Calu3 (cell line): Measurements from ENCODE around the gene PRND. TPM values are rescaled to one million over a fixed set of nuclear protein-coding genes. Genes with fewer than 3 reads are reported as not detected.

Experiments used
- BruUV-seq: library from RNA; stranded (reverse); fragments of 400-500 nt; replicated peaks from 2 replicates; lab custom pipeline; 2021; lab: Mats Ljungman, UMichigan
- CTCF ChIA-PET: fragments of 300-600 bp; sonication (Branson Sonifier 250); formaldehyde crosslinking; loops from one replicate; lab custom pipeline; 2022; ENCODE audit warnings: antibody characterized with exemption; lab: Charles Lee
- DNase-seq: peaks from one replicate; pipeline ENCODE4 v3.0.0; 2022
- H3K27ac Mint-ChIP-seq: one replicate; pipeline ENCODE4 v1.8.0; 2022; ENCODE audit warnings: mixed read lengths; ENCODE audit not compliant: unreplicated experiment
- H3K27me3 Mint-ChIP-seq: one replicate; pipeline ENCODE4 v1.8.0; 2022; ENCODE audit warnings: mixed read lengths; ENCODE audit not compliant: unreplicated experiment
- H3K36me3 Mint-ChIP-seq: one replicate; pipeline ENCODE4 v1.8.0; 2022; ENCODE audit warnings: mild to moderate bottlenecking, moderate library complexity, mixed read lengths; ENCODE audit not compliant: insufficient read depth, unreplicated experiment
- H3K4me1 Mint-ChIP-seq: one replicate; pipeline ENCODE4 v1.8.0; 2022; ENCODE audit warnings: mild to moderate bottlenecking, low read depth, mixed read lengths; ENCODE audit not compliant: unreplicated experiment
- H3K4me3 Mint-ChIP-seq: one replicate; pipeline ENCODE4 v1.8.0; 2022; ENCODE audit warnings: mild to moderate bottlenecking, low read depth, moderate library complexity, mixed read lengths; ENCODE audit not compliant: unreplicated experiment
- H3K9me3 Mint-ChIP-seq: one replicate; pipeline ENCODE4 v1.8.0; 2022; ENCODE audit warnings: low read depth, mixed read lengths; ENCODE audit not compliant: unreplicated experiment
- CTCF ChIP-seq: fragments of 200-600 bp; IDR thresholded peaks from one replicate; pipeline ENCODE4 v1.8.0; 2022; ENCODE audit warnings: antibody characterized with exemption; ENCODE audit not compliant: unreplicated experiment
- intact Hi-C: fragments of 100-400 bp; cut with micrococcal nuclease; formaldehyde crosslinking; loops from one replicate; pipeline ENCODE4 v1.10.0; 2022; ENCODE audit not compliant: unreplicated experiment
- total RNA-seq: library from RNA; stranded (reverse); gene quantifications from 2 replicates; pipeline ENCODE4 v1.2.3, GENCODE V29; 2022

Gene PRND
- total RNA-seq, 1 experiment from 2014 or later: not detected

GRCh38 chr20:4763723-4764510 lies 42.2 kb downstream of the PRND start:
- peaks cover 26% of the 10 kb centered on the region for H3K27me3 Mint-ChIP-seq
- no peak for TF ChIP-seq CTCF
- peaks cover 4% of the 10 kb centered on the region for H3K36me3 Mint-ChIP-seq
- no TSS peak for BruUV-seq
- intact Hi-C loops: no loop called here
- CTCF ChIA-PET: interaction anchor here (0.9 kb wide), 1 partner anchor 596 kb away, joined by 4 read pairs; no protein-coding TSS in a partner anchor
- H3K27ac Mint-ChIP-seq: no peak overlapping the region
- H3K9me3 Mint-ChIP-seq: no peaks in the 10 kb centered on the region
- H3K4me1 Mint-ChIP-seq: peaks cover 14% of the 10 kb centered on the region
- no peak overlapping the region for H3K4me3 Mint-ChIP-seq
- DNase-seq: no peak

GRCh38 chr20:4764805-4765204 lies 43.1 kb downstream of the PRND start:
- H3K36me3 Mint-ChIP-seq: peaks cover 4% of the 10 kb centered on the region
- H3K4me3 Mint-ChIP-seq: no peak overlapping the region
- intact Hi-C loops: no loop called here
- BruUV-seq: no TSS peak
- H3K9me3 Mint-ChIP-seq: no peaks in the 10 kb centered on the region
- no peak for TF ChIP-seq CTCF
- CTCF ChIA-PET: no interaction called here
- no peak overlapping the region for H3K27ac Mint-ChIP-seq
- DNase-seq: no peak
- H3K4me1 Mint-ChIP-seq: peaks cover 14% of the 10 kb centered on the region
- H3K27me3 Mint-ChIP-seq: peaks cover 22% of the 10 kb centered on the region

GRCh38 chr20:4765681-4766080 lies 44.0 kb downstream of the PRND start:
- TF ChIP-seq CTCF: no peak
- CTCF ChIA-PET: interaction anchor here (0.7 kb wide), 1 partner anchor 330 kb away, joined by 4 read pairs; no protein-coding TSS in a partner anchor
- intact Hi-C loops: no loop called here

GRCh38 chr20:4766631-4767030 lies 44.9 kb downstream of the PRND start:
- Mint-ChIP-seq H3K9me3 (peaks cover 3% of the 10 kb centered on the region), H3K4me1 (peaks cover 8% of the 10 kb centered on the region), H3K36me3 (no peaks in the 10 kb centered on the region), H3K27ac (no peak overlapping the region), H3K27me3 (peaks cover 30% of the 10 kb centered on the region), H3K4me3 (no peak overlapping the region)
- BruUV-seq: no TSS peak
- intact Hi-C loops: no loop called here
- DNase-seq: no peak
- CTCF ChIA-PET: no interaction called here
- TF ChIP-seq CTCF: no peak

More at GRCh38 chr20:4765681-4766080, 44.0 kb downstream of the PRND start:
- Mint-ChIP-seq H3K4me1 (peaks cover 14% of the 10 kb centered on the region), H3K27me3 (peaks cover 22% of the 10 kb centered on the region), H3K4me3 (no peak overlapping the region), H3K9me3 (no peaks in the 10 kb centered on the region), H3K36me3 (peaks cover 4% of the 10 kb centered on the region), H3K27ac (no peak overlapping the region)
- no TSS peak for BruUV-seq
- no peak for DNase-seq
